ENCODE data around the gene TGIF1. TPM values are rescaled to one million over a fixed set of nuclear protein-coding genes. Genes with fewer than 3 reads are reported as not detected.
"Not testable (repeated sequence)": the region's sequence is repeated elsewhere in the genome, so short reads cannot be mapped to it uniquely, and the experiment has no call there.

The TGIF1 gene
- 37.5 and 41.9 TPM in 2 replicates for total RNA-seq (2014; rRNA removed; shearing (Covaris generic))

GRCh38 chr18:3450012-3450798 lies at the start of gene TGIF1:
Gene TGIF1, plus strand, starts transcription at chr18:3450172. Its CDS starts 318 bp downstream, at chr18:3450490.
- Histone ChIP-seq H3K27ac (peak within 1 kb of the TSS; percentile 91), H3K27me3 (replicated peaks) (no peaks in the 10 kb centered on the region), H3K9me3 (replicated peaks) (no peaks in the 10 kb centered on the region), H3K4me3 (peak within 1 kb of the TSS; percentile 67), H3K4me1 (replicated peaks) (peaks cover 30% of the 10 kb centered on the region), H3K36me3 (peaks cover 14% of the 10 kb centered on the region)
- peak; percentile 80 to 83 for DNase-seq (ENCODE audit: low read depth in 1 of 2, low spot score in 2 of 2)

- H3K4me1 ChIP-seq (replicated peaks) = no peaks in the 10 kb centered on the region
- no peak for DNase-seq (ENCODE audit: low read depth in 1 of 2, low spot score in 2 of 2)
- H3K27ac ChIP-seq = no peak overlapping the region
- no peak overlapping the region for H3K4me3 ChIP-seq
- H3K36me3 ChIP-seq = no peaks in the 10 kb centered on the region
- no peaks in the 10 kb centered on the region for H3K9me3 ChIP-seq (replicated peaks)
- H3K27me3 ChIP-seq (replicated peaks) = no peaks in the 10 kb centered on the region
These were observed 49.2 kb upstream of the TGIF1 start for GRCh38 chr18:3400567-3401296.

GRCh38 chr18:3401669-3402620 lies 48.0 kb upstream of the TGIF1 start:
- Histone ChIP-seq H3K27me3 (replicated peaks) (no peaks in the 10 kb centered on the region), H3K36me3 (no peaks in the 10 kb centered on the region), H3K27ac (no peak overlapping the region), H3K4me1 (replicated peaks) (no peaks in the 10 kb centered on the region), H3K4me3 (no peak overlapping the region), H3K9me3 (replicated peaks) (no peaks in the 10 kb centered on the region)
- DNase-seq (ENCODE audit: low read depth in 1 of 2, low spot score in 2 of 2) = no peak

GRCh38 chr18:3402982-3403451 lies 47.0 kb upstream of the TGIF1 start:
- H3K27me3 ChIP-seq (replicated peaks) = no peaks in the 10 kb centered on the region
- DNase-seq (ENCODE audit: low read depth in 1 of 2, low spot score in 2 of 2) = no peak
- no peaks in the 10 kb centered on the region for H3K36me3 ChIP-seq
- H3K9me3 ChIP-seq (replicated peaks) = no peaks in the 10 kb centered on the region
- no peaks in the 10 kb centered on the region for H3K4me1 ChIP-seq (replicated peaks)
- no peak overlapping the region for H3K4me3 ChIP-seq
- no peak overlapping the region for H3K27ac ChIP-seq

- peaks cover 8% of the 10 kb centered on the region for H3K4me1 ChIP-seq (replicated peaks)
- H3K9me3 ChIP-seq (replicated peaks) = no peaks in the 10 kb centered on the region
- H3K36me3 ChIP-seq = no peaks in the 10 kb centered on the region
- DNase-seq (ENCODE audit: low read depth in 1 of 2, low spot score in 2 of 2) = no peak
- no peaks in the 10 kb centered on the region for H3K27me3 ChIP-seq (replicated peaks)
- H3K27ac ChIP-seq = no peak overlapping the region
- H3K4me3 ChIP-seq = no peak overlapping the region
These were observed 44.3 kb upstream of the TGIF1 start for GRCh38 chr18:3405713-3406112.

GRCh38 chr18:3408107-3408506 lies 41.9 kb upstream of the TGIF1 start:
- no peak overlapping the region for H3K27ac ChIP-seq
- no peaks in the 10 kb centered on the region for H3K9me3 ChIP-seq (replicated peaks)
- H3K4me1 ChIP-seq (replicated peaks) = peaks cover 8% of the 10 kb centered on the region
- no peaks in the 10 kb centered on the region for H3K27me3 ChIP-seq (replicated peaks)
- DNase-seq (ENCODE audit: low read depth in 1 of 2, low spot score in 2 of 2) = no peak
- no peak overlapping the region for H3K4me3 ChIP-seq
- no peaks in the 10 kb centered on the region for H3K36me3 ChIP-seq

- Histone ChIP-seq H3K4me3 (no peak overlapping the region), H3K27me3 (replicated peaks) (no peaks in the 10 kb centered on the region), H3K36me3 (no peaks in the 10 kb centered on the region), H3K27ac (no peak overlapping the region), H3K4me1 (replicated peaks) (peaks cover 8% of the 10 kb centered on the region), H3K9me3 (replicated peaks) (no peaks in the 10 kb centered on the region)
- DNase-seq (ENCODE audit: low read depth in 1 of 2, low spot score in 2 of 2) = no peak
These were observed 40.2 kb upstream of the TGIF1 start for GRCh38 chr18:3409811-3410210.

- DNase-seq (ENCODE audit: low read depth in 1 of 2, low spot score in 2 of 2) = no peak
- Histone ChIP-seq H3K27ac (no peak overlapping the region), H3K4me1 (replicated peaks) (peaks cover 8% of the 10 kb centered on the region), H3K9me3 (replicated peaks) (no peaks in the 10 kb centered on the region), H3K36me3 (no peaks in the 10 kb centered on the region), H3K4me3 (no peak overlapping the region), H3K27me3 (replicated peaks) (no peaks in the 10 kb centered on the region)
These were observed 39.7 kb upstream of the TGIF1 start for GRCh38 chr18:3410273-3410672.

GRCh38 chr18:3410876-3411275 lies 39.1 kb upstream of the TGIF1 start:
- H3K36me3 ChIP-seq; H3K27ac ChIP-seq; H3K4me1 ChIP-seq (replicated peaks); H3K27me3 ChIP-seq (replicated peaks); DNase-seq (ENCODE audit: low read depth in 1 of 2, low spot score in 2 of 2); H3K9me3 ChIP-seq (replicated peaks); H3K4me3 ChIP-seq: not testable (repeated sequence)

GRCh38 chr18:3411327-3411726 lies 38.6 kb upstream of the TGIF1 start:
- H3K27me3 ChIP-seq (replicated peaks) = no peaks in the 10 kb centered on the region
- no peak overlapping the region for H3K4me3 ChIP-seq
- H3K27ac ChIP-seq = no peak overlapping the region
- no peak for DNase-seq (ENCODE audit: low read depth in 1 of 2, low spot score in 2 of 2)
- H3K36me3 ChIP-seq = no peaks in the 10 kb centered on the region
- H3K9me3 ChIP-seq (replicated peaks) = no peaks in the 10 kb centered on the region
- peaks cover 8% of the 10 kb centered on the region for H3K4me1 ChIP-seq (replicated peaks)

- Histone ChIP-seq H3K36me3 (no peaks in the 10 kb centered on the region), H3K9me3 (replicated peaks) (no peaks in the 10 kb centered on the region), H3K4me3 (no peak overlapping the region), H3K27ac (no peak overlapping the region), H3K27me3 (replicated peaks) (no peaks in the 10 kb centered on the region), H3K4me1 (replicated peaks) (peaks cover 8% of the 10 kb centered on the region)
- no peak for DNase-seq (ENCODE audit: low read depth in 1 of 2, low spot score in 2 of 2)
These were observed 38.1 kb upstream of the TGIF1 start for GRCh38 chr18:3411854-3412268.

- H3K4me1 ChIP-seq (replicated peaks); H3K36me3 ChIP-seq; DNase-seq (ENCODE audit: low read depth in 1 of 2, low spot score in 2 of 2); H3K4me3 ChIP-seq; H3K27ac ChIP-seq; H3K27me3 ChIP-seq (replicated peaks); H3K9me3 ChIP-seq (replicated peaks): not testable (repeated sequence)
These were observed 37.4 kb upstream of the TGIF1 start for GRCh38 chr18:3412528-3412927.

GRCh38 chr18:3415110-3415509 lies 34.9 kb upstream of the TGIF1 start:
- Histone ChIP-seq H3K27me3 (replicated peaks) (no peaks in the 10 kb centered on the region), H3K4me3 (no peak overlapping the region), H3K36me3 (no peaks in the 10 kb centered on the region), H3K27ac (no peak overlapping the region), H3K4me1 (replicated peaks) (no peaks in the 10 kb centered on the region), H3K9me3 (replicated peaks) (no peaks in the 10 kb centered on the region)
- DNase-seq (ENCODE audit: low read depth in 1 of 2, low spot score in 2 of 2) = no peak

All from SJSA1 (cell line).